ENCODE results near the gene YAE1.

YAE1 gene

GRCh38 chr7:39554583-39555165 lies 11.5 kb upstream of the YAE1 start:
- DNase-seq, result peak in 2 of 56 donors; percentile 3 to 30

DNA sequence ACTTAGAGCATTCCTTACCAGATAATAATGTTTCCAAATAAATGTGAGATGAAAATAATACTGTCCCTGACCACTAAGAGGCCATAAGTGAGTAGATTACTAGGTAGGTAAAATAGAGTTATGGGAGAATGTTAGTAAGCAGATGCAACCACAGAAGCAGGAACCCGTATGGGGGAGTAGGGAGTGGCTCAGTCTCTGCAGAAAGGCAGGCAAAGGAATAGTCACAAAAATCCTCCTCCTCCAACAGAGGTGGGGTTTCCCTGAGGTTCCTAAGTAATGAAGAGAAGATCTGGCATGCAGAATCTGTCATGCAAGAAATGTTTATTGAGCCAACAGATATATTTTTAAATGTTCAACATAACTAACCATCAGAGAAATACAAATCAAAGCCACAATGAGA lies 9.0 kb upstream of the YAE1 start:
- no peak for DNase-seq

DNA sequence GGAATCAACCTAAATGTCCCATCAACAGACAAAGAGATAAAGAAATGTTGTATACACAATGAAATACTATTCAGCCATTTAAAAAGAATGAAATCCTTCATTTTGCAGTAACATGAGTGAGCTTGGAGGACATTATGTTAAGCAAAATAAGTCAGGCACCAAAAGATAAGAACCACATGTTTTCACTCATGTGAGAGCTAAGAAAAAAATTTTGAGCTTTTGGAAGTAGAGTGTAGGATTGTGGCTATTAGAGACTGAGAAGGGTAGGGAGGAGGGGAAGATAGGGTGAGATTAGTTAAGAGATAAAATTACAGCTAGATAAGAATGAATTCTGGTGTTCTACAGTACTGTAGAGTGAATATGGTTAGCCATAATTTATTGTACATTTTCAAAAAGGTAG lies 8.3 kb upstream of the YAE1 start:
- DNase-seq, result no peak

- no peak for DNase-seq
Measured at GRCh38 chr7:39560408-39560807, 5.8 kb upstream of the YAE1 start.

DNA sequence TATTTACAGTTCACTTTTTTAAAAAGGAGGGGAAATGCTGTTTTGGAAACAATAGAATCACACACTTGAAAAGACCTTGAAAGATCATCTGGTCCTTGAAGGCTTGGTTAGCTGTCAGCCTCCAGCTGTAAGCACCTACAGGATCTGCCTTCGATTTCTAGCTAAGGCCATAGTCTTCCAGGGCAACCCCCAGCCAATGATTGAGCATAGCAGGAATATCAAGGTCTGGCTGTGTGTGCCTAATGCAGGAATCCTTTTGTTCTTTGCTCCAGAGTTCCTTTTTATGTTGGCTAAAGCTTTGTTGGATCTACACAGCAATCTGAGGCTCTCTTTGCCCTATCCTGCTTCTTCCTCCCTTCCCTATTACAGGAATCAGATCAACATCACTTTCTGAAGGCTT lies 5.2 kb upstream of the YAE1 start:
- DNase-seq, result no peak

- no peak for DNase-seq
Measured at GRCh38 chr7:39565538-39565937, 666 bp upstream of the YAE1 start.

DNA sequence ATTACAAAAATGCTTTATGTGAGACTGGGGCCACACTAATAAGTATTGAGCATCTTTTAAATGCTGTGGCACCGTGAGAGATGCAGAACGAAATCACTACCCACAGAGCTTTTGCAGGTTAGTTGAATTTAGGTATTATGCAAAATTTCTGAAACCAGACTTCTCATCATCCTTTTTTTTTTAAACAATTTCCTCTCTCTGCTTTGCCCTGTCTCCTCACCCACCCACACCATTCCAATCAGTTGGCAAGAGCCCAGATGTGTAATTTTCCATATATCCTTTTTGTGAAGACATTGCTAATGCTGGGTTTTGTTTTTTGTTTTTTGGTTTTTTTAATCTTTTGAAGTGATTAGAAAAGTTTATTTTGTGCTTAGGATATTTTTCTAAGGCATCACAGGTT lies 1.1 kb downstream of the YAE1 start:
- no peak for DNase-seq

GRCh38 chr7:39574673-39575349 lies 8.6 kb downstream of the YAE1 start:
- no peak for DNase-seq

- DNase-seq, result no peak
Measured at GRCh38 chr7:39577229-39577874, 11.1 kb downstream of the YAE1 start.

- peak in 53 of 56 donors; percentile 5 to 88 (median 45) for DNase-seq
Measured at GRCh38 chr7:39580149-39580874, 14.1 kb downstream of the YAE1 start.

GRCh38 chr7:39582536-39582935 lies 16.3 kb downstream of the YAE1 start:
- DNase-seq, result no peak

GRCh38 chr7:39583539-39583938 lies 17.3 kb downstream of the YAE1 start:
- DNase-seq, result no peak

- DNase-seq, result no peak
Measured at GRCh38 chr7:39587393-39587792, 21.2 kb downstream of the YAE1 start.

- no peak for DNase-seq
Measured at GRCh38 chr7:39588416-39588815, 22.2 kb downstream of the YAE1 start.

- DNase-seq, result no peak
Measured at GRCh38 chr7:39589323-39590111, 23.3 kb downstream of the YAE1 start.

DNA sequence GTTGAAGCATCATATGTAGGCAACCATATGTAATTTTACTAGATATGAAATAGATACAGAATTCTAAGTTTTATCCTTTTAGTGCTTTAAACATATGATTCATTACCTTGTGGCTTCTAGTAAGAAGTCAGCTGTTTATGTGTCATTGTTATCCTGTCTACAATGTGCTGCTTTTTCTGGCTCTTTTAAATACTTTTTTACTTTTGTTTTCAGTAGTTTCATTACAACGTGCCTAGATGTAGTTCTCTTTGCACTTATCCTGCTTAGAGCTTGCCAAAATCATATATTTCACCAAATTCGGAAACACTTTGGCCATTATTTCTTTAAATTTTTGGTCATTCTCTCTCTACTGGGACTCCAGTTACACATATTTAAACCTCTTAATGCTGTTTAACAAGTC lies 26.4 kb downstream of the YAE1 start:
- no peak for DNase-seq

- DNase-seq, result peak in 1 of 56 donors; percentile 5
Measured at GRCh38 chr7:39594988-39595620, 28.9 kb downstream of the YAE1 start.

DNA sequence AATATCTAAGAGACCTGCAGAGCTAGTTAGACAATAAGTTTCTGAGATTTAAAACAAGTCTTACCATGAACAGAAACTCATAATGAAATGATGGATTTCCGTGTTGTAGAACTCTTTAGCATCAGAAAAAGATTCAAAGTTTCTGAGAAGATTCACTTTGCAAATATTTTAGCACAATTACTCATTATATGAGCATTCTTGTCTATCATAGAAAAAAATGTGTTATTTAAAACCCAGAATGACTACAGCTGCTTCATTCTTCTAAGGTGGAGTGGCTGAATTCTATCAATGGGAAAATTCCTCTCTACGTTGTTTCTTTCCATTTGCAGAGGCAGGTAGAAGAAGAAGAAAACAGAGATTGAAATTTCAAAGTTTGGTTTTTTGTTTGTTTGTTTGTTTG lies 36.1 kb downstream of the YAE1 start:
- DNase-seq, result no peak

- DNase-seq, result no peak
Measured at GRCh38 chr7:39603924-39604323, 37.7 kb downstream of the YAE1 start.

GRCh38 chr7:39605087-39605486 lies 38.9 kb downstream of the YAE1 start:
- DNase-seq, result no peak

DNA sequence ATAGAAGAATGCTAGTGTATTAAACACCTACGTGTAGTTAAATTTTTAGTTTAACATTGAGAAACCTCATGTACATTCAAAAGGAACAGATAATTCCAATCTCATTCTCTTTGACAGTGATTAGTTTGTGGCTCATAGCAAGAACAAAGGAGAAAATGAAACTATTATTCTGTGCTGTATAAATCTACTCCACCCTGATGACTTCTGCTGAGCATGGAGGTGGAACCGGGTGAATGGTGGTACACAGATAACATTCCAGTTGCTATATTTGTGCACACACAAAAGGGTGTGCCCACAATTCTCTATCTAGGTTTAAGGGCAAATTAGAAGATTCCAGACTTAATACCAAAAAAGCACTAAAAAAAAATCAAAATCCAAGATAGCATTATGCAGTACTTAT lies 40.1 kb downstream of the YAE1 start:
- no peak for DNase-seq
